ENCODE measurements around the gene CETN3.

The CETN3 gene

GRCh38 chr5:90356622-90357021, 52.9 kb downstream of the CETN3 start:
- in situ Hi-C loops (cut with HindIII; ENCODE audit: low sequenced_read_pairs), result loop anchor here (10.0 kb wide), 1 partner anchor 62 kb away; no protein-coding TSS in a partner anchor
- H3K4me3 ChIP-seq (ENCODE audit: low read depth, low read length), result no peak overlapping the region
- DNase-seq (ENCODE audit: low read depth), result peak; percentile 43
- TF ChIP-seq, protein P1, sequence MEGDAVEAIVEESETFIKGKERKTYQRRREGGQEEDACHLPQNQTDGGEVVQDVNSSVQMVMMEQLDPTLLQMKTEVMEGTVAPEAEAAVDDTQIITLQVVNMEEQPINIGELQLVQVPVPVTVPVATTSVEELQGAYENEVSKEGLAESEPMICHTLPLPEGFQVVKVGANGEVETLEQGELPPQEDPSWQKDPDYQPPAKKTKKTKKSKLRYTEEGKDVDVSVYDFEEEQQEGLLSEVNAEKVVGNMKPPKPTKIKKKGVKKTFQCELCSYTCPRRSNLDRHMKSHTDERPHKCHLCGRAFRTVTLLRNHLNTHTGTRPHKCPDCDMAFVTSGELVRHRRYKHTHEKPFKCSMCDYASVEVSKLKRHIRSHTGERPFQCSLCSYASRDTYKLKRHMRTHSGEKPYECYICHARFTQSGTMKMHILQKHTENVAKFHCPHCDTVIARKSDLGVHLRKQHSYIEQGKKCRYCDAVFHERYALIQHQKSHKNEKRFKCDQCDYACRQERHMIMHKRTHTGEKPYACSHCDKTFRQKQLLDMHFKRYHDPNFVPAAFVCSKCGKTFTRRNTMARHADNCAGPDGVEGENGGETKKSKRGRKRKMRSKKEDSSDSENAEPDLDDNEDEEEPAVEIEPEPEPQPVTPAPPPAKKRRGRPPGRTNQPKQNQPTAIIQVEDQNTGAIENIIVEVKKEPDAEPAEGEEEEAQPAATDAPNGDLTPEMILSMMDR (IDR thresholded peaks at IDR 0.05; ENCODE audit: low read depth, low read length, missing control alignments), result no peak

GRCh38 chr5:90356176-90356575, 53.4 kb downstream of the CETN3 start:
- no peak overlapping the region for H3K4me3 ChIP-seq (ENCODE audit: low read depth, low read length)
- no peak for DNase-seq (ENCODE audit: low read depth)
- in situ Hi-C loops (cut with HindIII; ENCODE audit: low sequenced_read_pairs), result loop anchor here (10.0 kb wide), 1 partner anchor 61 kb away; no protein-coding TSS in a partner anchor
- TF ChIP-seq, protein P1 (IDR thresholded peaks at IDR 0.05; ENCODE audit: low read depth, low read length, missing control alignments), result no peak

- in situ Hi-C loops (cut with HindIII; ENCODE audit: low sequenced_read_pairs), result loop anchor here (10.0 kb wide), 1 partner anchor 61 kb away; no protein-coding TSS in a partner anchor
- DNase-seq (ENCODE audit: low read depth), result no peak
- TF ChIP-seq, protein P1 (IDR thresholded peaks at IDR 0.05; ENCODE audit: low read depth, low read length, missing control alignments), result no peak
- H3K4me3 ChIP-seq (ENCODE audit: low read depth, low read length), result no peak overlapping the region
These were observed 53.9 kb downstream of the CETN3 start for GRCh38 chr5:90355635-90356034.

DNA sequence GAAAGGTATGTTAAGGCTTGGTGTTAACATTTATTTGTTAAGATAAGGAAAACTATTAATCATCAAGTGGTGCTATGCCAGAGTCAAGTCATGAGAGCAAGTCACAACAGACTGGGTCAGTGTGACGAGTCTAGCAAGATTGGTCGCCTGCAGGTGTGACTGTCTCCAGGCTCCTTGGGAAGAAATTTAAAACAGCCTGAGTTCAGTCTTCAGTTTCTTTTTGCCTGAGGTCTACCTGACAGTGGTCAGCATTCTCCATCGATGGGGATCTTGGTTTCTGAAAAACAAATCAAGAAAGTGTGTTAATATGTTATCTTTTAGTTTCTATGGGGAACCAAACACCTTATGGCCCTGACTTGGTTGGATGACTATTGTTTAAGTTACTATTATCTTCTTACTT, 56.3 kb downstream of the CETN3 start:
- TF ChIP-seq, protein P1 (IDR thresholded peaks at IDR 0.05; ENCODE audit: low read depth, low read length, missing control alignments), result no peak
- no peak overlapping the region for H3K4me3 ChIP-seq (ENCODE audit: low read depth, low read length)
- in situ Hi-C loops (cut with HindIII; ENCODE audit: low sequenced_read_pairs), result loop anchor here (10.0 kb wide), 1 partner anchor 58 kb away; no protein-coding TSS in a partner anchor
- no peak for DNase-seq (ENCODE audit: low read depth)

GRCh38 chr5:90351101-90351500, 58.5 kb downstream of the CETN3 start:
- in situ Hi-C loops (cut with HindIII; ENCODE audit: low sequenced_read_pairs), result loop anchor here (10.0 kb wide), 1 partner anchor 56 kb away; no protein-coding TSS in a partner anchor
- TF ChIP-seq, protein P1 (IDR thresholded peaks at IDR 0.05; ENCODE audit: low read depth, low read length, missing control alignments), result no peak
- H3K4me3 ChIP-seq (ENCODE audit: low read depth, low read length), result no peak overlapping the region

DNA sequence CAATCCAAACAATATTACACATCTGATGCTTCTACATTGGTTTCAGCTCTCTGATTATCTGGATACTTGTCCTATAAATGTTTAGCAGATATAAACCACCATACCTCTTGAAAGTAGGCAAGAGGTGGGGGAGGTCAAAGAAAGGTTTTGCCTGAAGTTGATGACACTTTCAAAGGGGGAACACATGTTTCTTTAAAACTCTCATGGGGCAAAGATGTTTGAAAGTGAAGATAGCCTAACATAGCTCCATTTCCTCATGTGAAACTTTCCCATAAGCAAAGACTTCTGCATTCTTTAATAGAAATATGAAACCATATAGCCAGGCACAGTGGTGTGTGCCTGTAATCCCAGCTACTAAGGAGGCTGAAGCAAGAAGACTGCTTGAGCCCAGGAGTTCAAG, 62.1 kb downstream of the CETN3 start:
- TF ChIP-seq, protein P1 (IDR thresholded peaks at IDR 0.05; ENCODE audit: low read depth, low read length, missing control alignments), result no peak
- DNase-seq (ENCODE audit: low read depth), result no peak
- in situ Hi-C loops (cut with HindIII; ENCODE audit: low sequenced_read_pairs), result no loop called here
- H3K4me3 ChIP-seq (ENCODE audit: low read depth, low read length), result no peak overlapping the region

More at GRCh38 chr5:90351101-90351500, 58.5 kb downstream of the CETN3 start:
- no peak for DNase-seq (ENCODE audit: low read depth)
